Hematopoietic multipotent progenitor cell treated with erythropoietin and hydrocortisone succinate and interleukin-3 and kit ligand, for 17 days (in vitro differentiated cells): ENCODE results near the gene DCLK1.

Source experiments
- DNase-seq: peaks from one replicate; pipeline ENCODE4 v3.0.0-alpha.2; 2015; ENCODE audit warnings: low spot score

Gene DCLK1

DNA sequence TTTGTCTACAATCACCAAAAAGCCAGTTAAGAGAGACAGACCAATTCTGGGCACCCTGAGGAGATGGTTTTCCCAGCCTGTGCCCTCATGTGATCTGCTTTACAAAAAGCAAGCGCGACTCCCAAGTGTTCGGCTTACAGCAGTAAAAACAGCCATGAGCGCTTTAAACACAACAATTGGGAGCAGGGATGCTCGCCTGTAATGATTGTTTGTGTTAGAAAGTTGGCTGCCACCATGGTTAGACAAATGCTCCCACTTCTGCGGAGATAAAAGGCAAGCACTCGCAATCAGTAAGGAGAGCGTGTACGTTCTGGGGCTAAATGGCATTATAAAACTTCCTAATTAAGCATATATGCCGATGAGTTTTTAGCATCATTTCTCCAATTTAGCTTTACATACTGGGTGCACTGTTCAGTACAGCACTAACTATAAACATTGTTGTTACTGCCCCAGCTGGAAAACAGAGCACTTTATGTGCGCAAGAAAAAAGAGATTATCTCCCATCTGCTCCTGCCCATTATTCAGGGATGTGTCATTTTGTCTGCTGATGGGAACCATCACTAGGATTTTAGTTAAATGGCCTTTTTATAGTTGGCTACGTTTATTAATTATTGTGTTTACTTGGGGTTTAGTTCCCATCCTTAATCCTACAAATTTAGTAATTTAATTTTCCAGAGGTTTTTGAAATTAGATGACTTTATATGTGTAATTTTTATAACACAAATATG is 345.4 kb downstream of the DCLK1 start:
- DNase-seq, result no peak

- no peak for DNase-seq
Observed at GRCh38 chr13:35784286-35784951, 346.8 kb downstream of the DCLK1 start.

DNA sequence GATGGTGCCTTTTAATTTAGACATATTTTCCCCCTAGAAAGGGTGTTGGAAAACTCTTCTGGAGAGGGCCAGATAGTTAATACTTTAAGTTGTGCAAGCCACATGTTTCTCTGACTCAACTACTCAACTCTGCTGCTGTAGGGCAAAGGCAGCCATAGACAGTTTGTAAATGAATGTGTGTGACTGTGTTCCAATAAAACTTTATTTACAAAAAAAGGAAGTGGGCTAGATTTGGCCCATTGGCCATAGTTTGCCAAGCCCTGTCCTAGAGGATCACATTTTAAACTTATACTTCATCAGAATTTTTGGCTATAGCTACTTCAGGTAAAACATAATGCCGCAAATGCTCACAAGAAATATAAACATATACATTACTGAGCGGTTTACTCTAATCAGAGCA is 348.4 kb downstream of the DCLK1 start:
- DNase-seq, result no peak

DNA sequence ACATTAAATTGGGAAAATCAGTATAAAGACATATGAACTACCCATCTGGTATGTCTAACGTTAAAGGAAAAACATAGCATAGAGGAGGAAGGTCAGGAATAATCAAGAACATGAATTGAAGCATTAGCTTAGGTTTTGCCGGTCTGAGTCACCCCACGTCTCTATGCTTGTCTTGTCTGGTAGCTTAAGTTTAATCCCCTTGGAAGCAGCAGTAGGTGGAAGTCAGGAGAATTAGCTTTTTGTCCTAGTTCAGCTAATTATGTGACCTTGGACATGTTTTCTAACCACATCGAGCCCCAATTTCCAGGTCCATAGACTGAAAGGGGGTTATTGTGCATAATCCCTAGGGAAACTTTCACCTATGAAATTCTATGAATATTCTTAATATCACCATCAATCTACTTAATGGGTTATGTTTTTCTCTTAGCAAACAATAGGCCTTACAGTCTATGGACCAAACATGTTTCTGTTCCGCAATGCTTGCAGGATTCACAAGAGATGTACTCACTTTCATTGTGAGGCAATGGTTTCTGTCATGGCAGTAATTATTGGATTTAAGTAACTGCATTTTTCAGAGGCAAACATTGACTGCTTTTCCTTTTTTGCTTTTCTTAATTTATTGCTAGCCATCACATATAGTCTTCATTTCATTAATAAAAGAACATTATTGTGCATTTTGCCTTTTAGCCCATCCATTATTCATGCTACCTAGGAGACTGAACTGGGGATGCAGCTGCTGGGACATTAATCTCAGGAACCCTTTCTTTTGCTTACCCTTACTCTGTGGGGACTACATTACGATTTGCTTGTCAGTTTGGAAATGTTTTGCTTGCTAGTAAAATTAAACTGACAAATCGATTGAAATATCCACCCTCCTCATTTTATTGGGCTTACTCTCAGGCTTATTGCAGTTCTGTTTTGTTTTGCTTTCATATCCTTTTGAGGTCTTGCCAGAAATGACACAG is 349.9 kb downstream of the DCLK1 start:
- no peak for DNase-seq

DNA sequence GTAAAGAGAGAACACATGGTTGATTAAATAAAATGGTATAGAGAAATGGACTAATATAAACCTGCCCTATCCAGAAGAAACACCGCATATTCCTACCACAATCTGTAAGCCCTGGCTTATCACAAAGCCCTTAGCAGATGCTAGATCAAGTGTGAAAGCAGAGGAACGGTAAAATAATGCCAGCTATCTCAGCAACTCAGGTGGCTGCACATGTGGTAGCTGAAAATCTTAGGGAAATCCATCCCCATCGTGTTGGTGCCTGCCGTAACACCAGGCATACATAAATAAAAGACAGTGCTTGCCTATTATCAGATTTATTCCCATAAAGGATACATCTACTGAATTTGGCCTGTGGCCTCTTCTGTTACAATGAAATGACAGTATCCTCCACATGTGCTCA is 350.6 kb downstream of the DCLK1 start:
- no peak for DNase-seq

GRCh38 chr13:35771898-35772297 is 359.3 kb downstream of the DCLK1 start:
- no peak for DNase-seq

DNA sequence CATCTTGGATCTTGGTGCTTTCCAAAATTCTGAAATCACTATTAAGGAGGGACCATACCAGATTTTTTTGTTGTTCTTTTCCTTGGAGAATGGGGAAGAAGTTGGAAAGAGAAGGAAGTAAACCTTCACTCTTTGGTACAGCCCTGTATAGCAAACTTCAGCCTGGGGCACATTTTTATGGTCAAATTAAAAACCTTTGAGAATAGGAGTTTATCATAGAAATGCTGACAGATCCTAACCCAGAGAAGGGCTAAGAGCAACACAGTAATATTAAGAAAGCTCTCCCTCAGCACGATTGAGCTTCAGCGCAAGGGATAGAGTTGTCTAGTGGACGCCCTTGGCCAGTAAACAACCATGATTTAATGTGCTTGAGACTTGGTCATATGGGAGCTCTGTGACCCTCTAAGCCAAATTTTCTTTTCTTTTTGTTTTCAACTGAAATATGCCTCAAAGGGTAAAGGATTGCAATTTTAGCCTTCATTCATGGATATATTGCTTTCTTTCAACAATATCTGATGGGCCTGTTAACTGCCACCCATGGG is 360.4 kb downstream of the DCLK1 start:
- DNase-seq, result no peak

DNA sequence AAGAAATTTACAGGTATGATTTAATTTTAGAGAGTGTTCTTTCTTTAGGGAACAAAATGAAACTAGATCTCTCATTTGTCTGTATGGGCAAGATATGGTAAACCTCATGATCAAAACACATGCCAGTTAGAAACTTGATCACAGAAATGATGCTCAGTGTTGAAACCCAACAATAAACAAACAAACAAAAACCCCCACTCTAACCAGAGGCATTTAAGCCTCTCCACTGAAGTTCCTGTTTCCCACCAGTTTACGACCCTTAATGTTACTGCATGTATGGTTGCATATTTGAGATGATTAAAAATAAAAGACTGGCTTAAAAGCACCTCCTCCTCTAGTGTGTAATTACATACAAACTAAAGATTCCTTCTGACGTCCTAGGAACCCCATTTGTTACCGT is 361.4 kb downstream of the DCLK1 start:
- no peak for DNase-seq

DNA sequence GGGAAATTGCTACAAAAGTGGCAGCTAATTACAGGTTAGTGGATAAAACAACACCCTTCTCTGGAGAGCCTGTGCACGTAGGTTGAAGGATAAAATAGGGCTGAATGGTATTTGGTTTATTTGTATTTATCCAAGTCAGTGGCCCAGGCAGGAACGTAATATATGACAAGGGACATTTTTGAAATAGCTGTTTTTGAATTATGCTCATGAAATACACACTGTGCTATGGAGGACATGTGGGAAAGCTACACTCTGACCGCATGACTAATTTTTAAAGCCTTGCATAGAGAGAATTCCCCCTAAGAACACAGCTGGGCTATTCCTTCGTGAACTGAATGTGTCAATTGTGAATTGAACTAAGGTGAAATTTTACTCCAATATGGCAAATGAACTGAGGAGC is 362.6 kb downstream of the DCLK1 start:
- no peak for DNase-seq

DNA sequence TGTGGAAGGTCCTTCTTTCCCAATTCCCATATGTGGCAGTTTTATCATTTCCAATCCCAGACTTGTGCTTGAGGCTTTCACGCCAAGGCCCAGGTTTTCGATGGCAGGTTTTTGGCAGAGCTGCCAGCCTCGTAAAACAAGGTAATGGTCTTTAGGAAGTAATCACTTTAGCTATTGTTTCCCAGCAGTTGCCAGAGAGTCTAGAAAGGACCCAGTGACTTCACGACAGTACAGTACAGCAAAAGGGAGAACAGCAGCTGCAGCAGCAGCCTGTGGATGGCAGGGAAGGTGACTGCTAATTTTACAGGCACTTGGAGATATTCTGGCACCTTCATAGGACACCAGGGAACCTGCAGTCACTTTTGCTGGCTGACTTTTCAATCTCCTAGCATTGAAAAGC is 363.1 kb downstream of the DCLK1 start:
- DNase-seq, result no peak

DNA sequence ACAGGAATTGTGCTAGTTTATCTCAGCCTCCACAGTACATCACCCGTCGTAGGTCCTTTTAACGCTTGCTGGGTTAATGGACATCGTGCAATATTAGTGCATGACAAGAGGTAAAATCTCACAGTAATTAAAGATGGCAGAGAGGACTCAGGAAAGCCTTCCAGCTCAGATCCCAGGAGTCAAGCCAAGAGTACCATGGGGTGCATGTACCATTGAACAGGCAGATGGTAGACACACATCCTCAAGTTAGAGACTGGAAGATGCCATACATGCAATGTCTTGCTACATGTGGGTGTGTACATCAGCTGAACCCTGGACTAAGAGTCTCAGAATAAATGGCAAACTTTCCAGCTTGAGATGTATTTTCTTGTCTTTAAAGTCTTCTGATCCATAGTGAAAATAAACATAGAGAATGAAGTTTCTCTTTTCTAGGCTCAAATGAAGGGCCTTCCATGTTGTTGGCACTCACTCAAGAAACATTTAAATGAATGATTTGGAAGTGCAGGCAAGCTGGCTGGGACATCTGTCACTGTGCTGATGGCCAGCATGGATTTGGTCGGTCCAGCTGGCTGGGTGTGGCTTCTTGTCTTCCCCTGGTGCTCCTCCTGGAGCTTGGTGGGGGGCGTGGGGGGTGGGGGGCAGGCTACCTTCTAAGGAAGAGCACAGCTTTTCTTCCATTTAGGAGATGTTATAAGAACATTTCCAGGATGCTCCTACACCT is 363.8 kb downstream of the DCLK1 start:
- DNase-seq, result no peak

- DNase-seq, result no peak
Observed at GRCh38 chr13:35766663-35767062, 364.5 kb downstream of the DCLK1 start.

DNA sequence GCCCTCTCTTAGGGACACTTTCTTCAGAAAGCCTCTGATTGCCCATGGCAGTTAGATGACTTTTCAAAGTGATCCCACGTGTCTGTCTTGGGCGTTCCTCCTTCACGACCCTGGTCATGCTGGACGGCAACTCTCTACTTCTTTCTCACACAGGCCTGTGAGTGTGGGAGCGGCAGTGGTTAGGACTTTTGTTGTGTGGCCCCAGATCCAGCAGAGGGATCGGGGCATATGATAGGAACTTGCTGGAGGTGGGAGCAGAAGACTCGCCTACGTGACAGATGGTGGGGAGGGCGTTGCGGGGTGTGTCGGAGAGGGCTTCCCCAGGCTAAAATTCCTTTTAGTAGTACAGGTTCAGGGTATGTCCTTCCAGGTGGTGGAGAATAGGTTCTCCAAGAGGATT is 365.2 kb downstream of the DCLK1 start:
- DNase-seq, result no peak

GRCh38 chr13:35765366-35765765 is 365.8 kb downstream of the DCLK1 start:
- no peak for DNase-seq

DNA sequence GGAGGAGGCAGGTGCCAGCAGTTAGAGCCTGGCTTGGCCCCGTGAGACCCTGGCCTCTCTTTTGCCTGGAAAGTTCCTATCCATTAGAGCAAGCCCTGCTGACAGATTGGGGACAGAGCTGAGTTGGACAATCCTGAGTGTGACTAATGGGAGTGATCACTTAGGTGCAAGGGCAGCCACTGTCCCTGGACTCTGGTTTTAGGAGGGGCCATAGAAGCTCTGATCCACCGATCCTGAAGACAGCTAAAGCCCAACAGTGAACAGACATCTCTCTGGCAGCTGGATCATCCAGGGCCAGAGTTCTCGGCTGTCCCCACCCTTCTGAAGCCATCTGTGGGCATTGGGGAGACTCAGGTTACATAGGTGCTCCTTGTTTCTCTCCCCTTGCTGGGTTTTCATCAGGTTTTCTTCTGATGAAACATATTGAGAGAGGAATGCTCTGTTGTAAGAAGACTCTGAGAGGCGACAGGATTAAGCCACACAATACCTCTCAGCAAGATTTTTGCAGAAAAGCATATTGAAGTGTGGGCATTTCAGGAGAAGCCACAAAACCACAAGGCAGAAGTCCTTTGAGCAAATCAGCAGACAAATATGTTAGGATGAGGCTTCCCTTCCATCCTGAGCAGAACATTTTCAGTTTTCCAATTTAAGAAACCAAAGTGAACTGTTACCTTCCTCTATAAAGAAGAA is 366.7 kb downstream of the DCLK1 start:
- DNase-seq, result no peak

DNA sequence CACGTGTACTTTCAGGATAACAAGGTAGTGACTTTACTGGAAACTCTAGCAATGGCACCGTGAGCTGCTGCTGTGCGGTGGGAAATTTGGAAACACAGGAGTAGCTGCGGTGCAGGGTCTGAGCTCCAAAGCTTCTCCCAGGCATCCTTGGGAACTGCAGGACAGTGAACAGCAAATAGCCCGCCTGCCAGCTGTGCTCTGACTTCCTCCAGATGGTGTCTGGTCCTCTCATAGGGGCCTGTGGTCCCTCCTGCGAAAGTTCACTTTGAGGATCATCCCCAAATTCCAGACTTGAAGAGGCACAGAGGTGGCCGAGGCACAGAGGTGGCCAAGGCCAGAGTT is 367.4 kb downstream of the DCLK1 start:
- DNase-seq, result no peak

DNA sequence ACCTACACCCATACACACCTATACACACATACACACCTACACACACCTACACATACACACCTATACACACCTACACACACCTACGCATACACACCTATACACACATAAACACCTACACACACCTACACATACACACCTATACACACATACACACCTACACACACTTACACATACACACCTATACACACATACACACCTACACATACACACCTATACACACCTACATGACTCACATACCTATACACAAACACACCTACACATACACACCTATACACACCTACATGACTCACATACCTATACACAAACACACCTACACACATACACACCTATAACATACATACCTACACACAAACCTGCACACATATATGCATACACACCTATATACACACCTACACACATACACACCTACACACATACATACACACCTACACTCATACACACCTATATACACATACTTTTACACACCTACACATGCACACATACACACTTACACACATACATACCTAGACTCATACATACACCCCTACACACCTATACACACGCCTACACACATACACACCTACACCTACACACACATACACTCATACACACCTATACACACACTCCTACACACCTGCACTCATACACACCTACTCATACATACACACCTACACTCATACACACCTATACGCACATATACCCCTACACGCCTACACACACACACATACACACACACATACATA is 368.0 kb downstream of the DCLK1 start:
- no peak for DNase-seq

GRCh38 chr13:35761440-35762252 is 369.5 kb downstream of the DCLK1 start:
- no peak for DNase-seq

GRCh38 chr13:35760735-35761281 is 370.4 kb downstream of the DCLK1 start:
- no peak for DNase-seq
